ENCODE results near the gene ABR.

GRCh38 chr17:1047879-1048470 is 131.8 kb downstream of the ABR start:
- TF ChIP-seq CTCF (IDR thresholded peaks at IDR 0.05; ENCODE audit: low read length), result no peak
- no peak for TF ChIP-seq EZH2 (optimal IDR thresholded peaks at IDR 0.05; ENCODE audit: low read depth, low read length)

All from MM.1S (cell line).